DOHH2 (cell line): Measurements from ENCODE around the gene ANTKMT.

Source experiments
- H3F3A ChIP-seq: fragments of 200-600 bp; sonication (generic), shearing (Covaris generic); 2 replicates; pipeline ENCODE4 v1.6.0; 2016; ENCODE audit warnings: antibody characterized with exemption, mild to moderate bottlenecking; ENCODE audit not compliant: control insufficient read depth, insufficient read depth
- H3K27ac ChIP-seq: fragments of 200-600 bp; sonication (generic); 2 replicates; pipeline ENCODE4 v1.5.1; 2014; ENCODE audit warnings: low read depth, mild to moderate bottlenecking, low read length, moderate library complexity
- H3K27me3 ChIP-seq: fragments of 200-600 bp; sonication (generic); 2 replicates; pipeline ENCODE4 v1.6.1; 2014; ENCODE audit warnings: mild to moderate bottlenecking, low read length, mixed read lengths; ENCODE audit not compliant: control insufficient read depth
- H3K36me3 ChIP-seq: fragments of 200-600 bp; sonication (generic); 2 replicates; pipeline ENCODE4 v1.6.1; 2014; ENCODE audit warnings: mild to moderate bottlenecking, low read length, moderate library complexity, mixed read lengths; ENCODE audit not compliant: control insufficient read depth
- H3K4me1 ChIP-seq: fragments of 200-600 bp; sonication (generic); 2 replicates; pipeline ENCODE4 v1.6.1; 2014; ENCODE audit warnings: mild to moderate bottlenecking, low read length, mixed read lengths; ENCODE audit not compliant: control insufficient read depth
- H3K4me2 ChIP-seq: fragments of 200-600 bp; sonication (generic); 2 replicates; pipeline ENCODE4 v1.6.0; 2014; ENCODE audit warnings: mild to moderate bottlenecking, low read length, moderate library complexity
- H3K4me3 ChIP-seq: fragments of 200-600 bp; sonication (generic); 2 replicates; pipeline ENCODE4 v1.5.1; 2014; ENCODE audit warnings: mild to moderate bottlenecking, low read length, mixed read lengths
- H3K79me2 ChIP-seq: fragments of 200-600 bp; sonication (generic); 2 replicates; pipeline ENCODE4 v1.6.1; 2014; ENCODE audit warnings: mild to moderate bottlenecking, low read length, mixed read lengths; ENCODE audit not compliant: control insufficient read depth
- H3K9me2 ChIP-seq: fragments of 200-600 bp; sonication (generic); replicated peaks from 2 replicates; pipeline ENCODE4 v1.6.1; 2014; ENCODE audit warnings: mild to moderate bottlenecking, low read length, mixed read lengths; ENCODE audit not compliant: control insufficient read depth
- H3K9me3 ChIP-seq: fragments of 200-600 bp; sonication (generic); 2 replicates; pipeline ENCODE4 v1.6.1; 2014; ENCODE audit warnings: antibody characterized with exemption, low read length, mixed read lengths; ENCODE audit not compliant: control insufficient read depth, insufficient read depth
- H4K20me1 ChIP-seq: fragments of 200-600 bp; sonication (generic); 2 replicates; pipeline ENCODE4 v1.6.0; 2014; ENCODE audit warnings: low read depth, mild to moderate bottlenecking, antibody characterized with exemption, low read length, moderate library complexity; ENCODE audit not compliant: control insufficient read depth, insufficient read depth
- CTCF ChIP-seq: fragments of 200-600 bp; sonication (generic); IDR thresholded peaks from one replicate; pipeline ENCODE4 v1.5.1; 2014; ENCODE audit warnings: antibody characterized with exemption, mild to moderate bottlenecking, low read depth, low read length; ENCODE audit not compliant: poor library complexity, severe bottlenecking
- EZH2phosphoT487 ChIP-seq: fragments of 200-600 bp; sonication (generic); IDR thresholded peaks from 2 replicates; pipeline ENCODE4 v1.6.1; 2017; ENCODE audit warnings: borderline replicate concordance, mild to moderate bottlenecking, antibody characterized with exemption, low read length, moderate library complexity, mixed read lengths

Gene ANTKMT

GRCh38 chr16:766820-767640, 46.1 kb downstream of the ANTKMT start:
- Histone ChIP-seq H3K9me2 (no peaks in the 10 kb centered on the region), H3K4me3 (no peak overlapping the region), H3K4me2 (no peak overlapping the region), H3K4me1 (no peaks in the 10 kb centered on the region), H3K9me3 (no peaks in the 10 kb centered on the region), H4K20me1 (no peaks in the 10 kb centered on the region), H3K27ac (no peak overlapping the region), H3K36me3 (no peaks in the 10 kb centered on the region), H3K79me2 (no peaks in the 10 kb centered on the region), H3F3A (no peaks in the 10 kb centered on the region), H3K27me3 (no peaks in the 10 kb centered on the region)
- TF ChIP-seq CTCF (no peak), EZH2phosphoT487 (no peak)

- Histone ChIP-seq H3K27ac (no peak overlapping the region), H3F3A (no peaks in the 10 kb centered on the region), H3K79me2 (no peaks in the 10 kb centered on the region), H4K20me1 (no peaks in the 10 kb centered on the region), H3K4me2 (no peak overlapping the region), H3K4me3 (no peak overlapping the region), H3K9me2 (no peaks in the 10 kb centered on the region), H3K4me1 (no peaks in the 10 kb centered on the region), H3K9me3 (no peaks in the 10 kb centered on the region), H3K36me3 (no peaks in the 10 kb centered on the region), H3K27me3 (no peaks in the 10 kb centered on the region)
- TF ChIP-seq EZH2phosphoT487, result no peak
- no peak for TF ChIP-seq CTCF
Observed at GRCh38 chr16:767743-768235, 46.8 kb downstream of the ANTKMT start.

- Histone ChIP-seq H3K27me3 (no peaks in the 10 kb centered on the region), H3F3A (no peaks in the 10 kb centered on the region), H4K20me1 (no peaks in the 10 kb centered on the region), H3K4me3 (no peak overlapping the region), H3K36me3 (no peaks in the 10 kb centered on the region), H3K4me1 (no peaks in the 10 kb centered on the region), H3K9me3 (no peaks in the 10 kb centered on the region), H3K27ac (no peak overlapping the region), H3K4me2 (no peak overlapping the region), H3K79me2 (no peaks in the 10 kb centered on the region), H3K9me2 (no peaks in the 10 kb centered on the region)
- no peak for TF ChIP-seq EZH2phosphoT487
- no peak for TF ChIP-seq CTCF
Observed at GRCh38 chr16:768428-768827, 47.5 kb downstream of the ANTKMT start.
